GM12875 (cell line): ENCODE measurements around the gene NLRP12.

Experiments
- H3K4me3 ChIP-seq: one replicate; pipeline ENCODE4 v1.5.1; 2011; ENCODE audit warnings: low read depth, low read length, control low read depth
- TF ChIP-seq, protein P1 (sequence below): IDR thresholded peaks from 2 replicates; pipeline ENCODE4 v1.5.1; 2011; ENCODE audit warnings: low read depth, mild to moderate bottlenecking, control low read depth, inconsistent platforms, low read length, moderate library complexity, borderline replicate concordance; ENCODE audit not compliant: insufficient read depth

NLRP12 gene

DNA sequence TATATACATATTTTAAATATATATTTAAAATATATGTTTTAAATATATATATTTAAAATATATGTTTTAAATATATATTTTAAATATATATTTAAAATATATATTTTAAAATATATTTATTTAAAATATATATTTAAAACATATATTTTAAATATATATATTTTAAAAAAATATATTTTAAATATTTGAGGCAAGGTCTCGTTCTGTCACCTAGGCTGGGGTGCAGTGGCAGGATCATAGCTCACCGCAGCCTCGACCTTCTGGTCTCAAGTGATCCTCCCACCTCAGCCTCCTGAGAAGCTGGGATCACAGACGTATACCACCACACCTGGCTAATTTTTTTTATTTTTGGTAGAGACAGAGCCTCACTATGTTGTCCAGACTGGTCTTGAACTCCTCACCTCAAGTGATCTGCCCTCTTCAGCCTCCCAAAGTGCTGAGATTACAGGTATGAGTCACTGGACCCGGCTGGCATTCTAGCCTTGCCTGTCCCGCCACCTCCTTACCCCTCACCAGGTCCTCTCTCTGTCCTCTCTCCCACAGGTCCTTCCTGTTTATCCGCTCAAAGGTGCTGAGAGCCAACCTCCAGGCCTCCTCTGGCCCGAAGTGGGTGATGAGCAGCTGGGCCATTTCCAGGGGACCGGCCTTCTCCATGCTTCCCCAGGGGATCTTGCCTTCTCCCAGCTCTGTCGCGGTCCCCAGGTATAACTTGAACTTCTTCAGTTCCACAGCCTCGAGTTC, 564 bp downstream of the NLRP12 start:
- TF ChIP-seq, protein P1, sequence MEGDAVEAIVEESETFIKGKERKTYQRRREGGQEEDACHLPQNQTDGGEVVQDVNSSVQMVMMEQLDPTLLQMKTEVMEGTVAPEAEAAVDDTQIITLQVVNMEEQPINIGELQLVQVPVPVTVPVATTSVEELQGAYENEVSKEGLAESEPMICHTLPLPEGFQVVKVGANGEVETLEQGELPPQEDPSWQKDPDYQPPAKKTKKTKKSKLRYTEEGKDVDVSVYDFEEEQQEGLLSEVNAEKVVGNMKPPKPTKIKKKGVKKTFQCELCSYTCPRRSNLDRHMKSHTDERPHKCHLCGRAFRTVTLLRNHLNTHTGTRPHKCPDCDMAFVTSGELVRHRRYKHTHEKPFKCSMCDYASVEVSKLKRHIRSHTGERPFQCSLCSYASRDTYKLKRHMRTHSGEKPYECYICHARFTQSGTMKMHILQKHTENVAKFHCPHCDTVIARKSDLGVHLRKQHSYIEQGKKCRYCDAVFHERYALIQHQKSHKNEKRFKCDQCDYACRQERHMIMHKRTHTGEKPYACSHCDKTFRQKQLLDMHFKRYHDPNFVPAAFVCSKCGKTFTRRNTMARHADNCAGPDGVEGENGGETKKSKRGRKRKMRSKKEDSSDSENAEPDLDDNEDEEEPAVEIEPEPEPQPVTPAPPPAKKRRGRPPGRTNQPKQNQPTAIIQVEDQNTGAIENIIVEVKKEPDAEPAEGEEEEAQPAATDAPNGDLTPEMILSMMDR, result no peak

GRCh38 chr19:53819861-53820260, 4.3 kb downstream of the NLRP12 start:
- TF ChIP-seq, protein P1, result no peak
- H3K4me3 ChIP-seq, result no peak overlapping the region

More for the DNA sequence above, 564 bp downstream of the NLRP12 start:
- no peak overlapping the region for H3K4me3 ChIP-seq

- TF ChIP-seq, protein P1, result no peak
- no peak overlapping the region for H3K4me3 ChIP-seq
Measured at GRCh38 chr19:53818756-53819155, 5.4 kb downstream of the NLRP12 start.

DNA sequence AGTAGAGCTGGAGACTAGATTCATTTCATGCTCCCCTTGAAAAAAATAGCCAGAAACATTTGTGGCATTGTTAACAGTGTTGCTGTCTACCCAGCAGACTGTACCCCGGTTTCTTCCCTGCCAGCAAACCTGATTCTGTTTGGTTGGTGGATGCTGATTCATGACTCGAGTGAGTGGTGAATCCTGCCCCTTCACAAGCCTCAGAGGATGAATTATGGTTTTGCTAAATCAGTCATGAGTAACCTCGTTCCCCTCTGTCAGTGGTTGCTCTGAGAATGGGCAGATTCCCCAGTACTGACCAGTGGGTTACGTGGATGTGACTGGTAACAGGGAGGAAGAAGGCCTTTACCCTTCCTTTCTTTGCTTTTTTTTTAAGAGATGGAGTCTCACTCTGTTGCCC, 10.1 kb downstream of the NLRP12 start:
- TF ChIP-seq, protein P1, result no peak
- H3K4me3 ChIP-seq, result no peak overlapping the region

GRCh38 chr19:53812335-53812734, 11.8 kb downstream of the NLRP12 start:
- TF ChIP-seq, protein P1, result no peak
- H3K4me3 ChIP-seq, result no peak overlapping the region

DNA sequence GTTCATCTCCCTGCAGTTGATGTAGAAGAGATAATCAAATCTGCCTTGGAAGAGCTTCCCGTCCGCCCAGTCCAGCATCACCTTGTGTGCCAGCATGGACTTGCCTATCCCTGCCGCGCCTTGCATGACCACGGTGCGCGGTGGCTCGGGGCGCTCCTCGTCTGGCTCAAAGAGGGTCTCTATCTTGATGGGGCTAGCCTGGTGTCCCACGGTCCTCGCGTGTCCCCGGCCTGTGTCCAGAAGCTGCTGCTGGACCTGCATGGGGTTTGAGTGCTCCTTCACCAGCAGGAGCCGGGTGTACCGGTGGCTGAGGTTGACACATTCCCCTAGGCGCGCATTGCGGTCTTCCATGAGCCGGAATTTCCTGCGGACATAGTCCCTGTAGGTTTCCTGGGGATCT, 13.2 kb downstream of the NLRP12 start:
- TF ChIP-seq, protein P1, result no peak
- H3K4me3 ChIP-seq, result no peak overlapping the region

DNA sequence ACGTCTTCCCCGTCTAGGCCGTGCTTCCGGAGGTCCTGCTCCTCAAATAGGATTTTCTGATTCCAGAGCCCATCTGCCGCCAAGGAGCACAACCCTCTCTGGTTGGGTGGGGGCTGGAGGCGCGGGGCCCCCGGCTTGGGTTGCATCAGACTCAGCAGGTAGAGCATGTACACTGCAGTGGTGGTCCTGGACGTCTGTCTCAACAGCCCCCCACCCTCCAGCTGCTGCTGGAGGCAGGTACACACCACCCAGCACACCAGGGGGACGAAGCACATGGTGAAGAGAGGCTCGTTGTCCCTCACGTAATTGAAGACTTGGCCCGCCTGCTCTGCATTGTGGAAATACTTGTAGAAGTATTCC, 13.9 kb downstream of the NLRP12 start:
- TF ChIP-seq, protein P1, result no peak
- H3K4me3 ChIP-seq, result no peak overlapping the region
